Measurements from ENCODE around the gene STMN3. TPM values are rescaled to one million over a fixed set of nuclear protein-coding genes. Genes with fewer than 3 reads are reported as not detected.

STMN3 gene
- total RNA-seq, 1 experiment from 2014 or later, result 42.7 TPM

DNA sequence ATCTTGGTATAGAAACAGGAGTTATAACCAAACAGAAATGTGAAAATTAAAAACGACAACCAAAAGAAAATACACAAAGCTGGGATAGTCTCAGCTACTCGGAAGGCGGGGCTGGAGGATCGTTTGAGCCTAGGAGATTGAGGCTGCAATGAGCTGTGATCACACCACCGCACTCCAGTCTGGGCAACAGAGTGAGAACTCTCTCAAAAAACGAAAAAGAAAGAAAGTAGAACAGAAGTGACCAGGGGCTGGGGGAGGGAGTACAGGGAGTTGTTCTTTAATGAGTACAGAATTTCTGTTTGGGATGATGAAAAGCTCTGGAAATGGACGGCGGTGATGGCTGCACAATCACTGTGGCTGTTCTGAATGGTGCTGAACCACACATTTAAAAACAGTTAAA is 32.2 kb downstream of the STMN3 start:
- in situ Hi-C loops (cut with HindIII; ENCODE audit: low pct_unique_long_range_greater_than_20kb, low sequenced_read_pairs) (no loop called here), intact Hi-C loops (cut with micrococcal nuclease; ENCODE audit: unreplicated experiment) (no loop called here)
- no peaks in the 10 kb centered on the region for H3K36me3 ChIP-seq (ENCODE audit: control insufficient read depth, insufficient read depth, low read length)
- ChIA-PET POLR2A (interaction anchor here (0.6 kb wide), 1 partner anchor 16 kb away, joined by 5 read pairs; no protein-coding TSS in a partner anchor), CTCF (interaction anchor here (0.6 kb wide), 1 partner anchor 275 kb away, joined by 3 read pairs; no protein-coding TSS in a partner anchor)
- no peak for ATAC-seq
- peaks cover 3% of the 10 kb centered on the region; the same call in 1 of the 2 replicates for H3K4me1 ChIP-seq (ENCODE audit: control insufficient read depth, insufficient read depth, low read length)
- no TSS peak for BruUV-seq (replicated peaks)
- no peaks in the 10 kb centered on the region for H3K27me3 ChIP-seq (ENCODE audit: control insufficient read depth, insufficient read depth, low read length)
- H3K27ac ChIP-seq (ENCODE audit: low read length), result peak overlapping the region; percentile 31; the same call in 1 of the 2 replicates
- H3K9me3 ChIP-seq (ENCODE audit: control insufficient read depth, insufficient read depth, low read depth, low read length), result no peaks in the 10 kb centered on the region
- no peak for DNase-seq (ENCODE audit: low read depth, low spot score)
- TF ChIP-seq, protein P1, sequence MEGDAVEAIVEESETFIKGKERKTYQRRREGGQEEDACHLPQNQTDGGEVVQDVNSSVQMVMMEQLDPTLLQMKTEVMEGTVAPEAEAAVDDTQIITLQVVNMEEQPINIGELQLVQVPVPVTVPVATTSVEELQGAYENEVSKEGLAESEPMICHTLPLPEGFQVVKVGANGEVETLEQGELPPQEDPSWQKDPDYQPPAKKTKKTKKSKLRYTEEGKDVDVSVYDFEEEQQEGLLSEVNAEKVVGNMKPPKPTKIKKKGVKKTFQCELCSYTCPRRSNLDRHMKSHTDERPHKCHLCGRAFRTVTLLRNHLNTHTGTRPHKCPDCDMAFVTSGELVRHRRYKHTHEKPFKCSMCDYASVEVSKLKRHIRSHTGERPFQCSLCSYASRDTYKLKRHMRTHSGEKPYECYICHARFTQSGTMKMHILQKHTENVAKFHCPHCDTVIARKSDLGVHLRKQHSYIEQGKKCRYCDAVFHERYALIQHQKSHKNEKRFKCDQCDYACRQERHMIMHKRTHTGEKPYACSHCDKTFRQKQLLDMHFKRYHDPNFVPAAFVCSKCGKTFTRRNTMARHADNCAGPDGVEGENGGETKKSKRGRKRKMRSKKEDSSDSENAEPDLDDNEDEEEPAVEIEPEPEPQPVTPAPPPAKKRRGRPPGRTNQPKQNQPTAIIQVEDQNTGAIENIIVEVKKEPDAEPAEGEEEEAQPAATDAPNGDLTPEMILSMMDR (IDR thresholded peaks at IDR 0.05), result no peak
- H3K4me3 ChIP-seq (ENCODE audit: low read depth in 2 of 2, low read length in 2 of 2), result no peak overlapping the region

DNA sequence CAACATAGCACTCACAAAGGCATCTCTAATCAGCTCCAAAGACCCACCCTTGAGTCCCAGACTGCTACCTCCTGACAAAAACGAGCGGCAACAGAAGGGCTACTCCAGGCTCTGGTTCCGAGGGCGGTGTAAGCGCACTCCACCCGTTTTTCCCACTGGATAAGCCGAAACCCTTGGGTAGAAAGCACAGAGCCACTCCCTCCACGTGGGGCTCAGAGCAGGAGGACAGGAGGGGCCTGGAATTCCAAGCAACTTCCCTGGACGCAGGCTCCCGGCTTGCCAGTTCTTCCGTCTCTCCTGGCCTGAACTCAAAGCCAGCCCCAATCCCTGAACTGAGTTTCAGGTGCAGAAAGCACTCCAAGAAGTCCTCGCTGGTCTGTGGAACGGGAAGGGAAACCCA is 33.7 kb downstream of the STMN3 start:
- in situ Hi-C loops (cut with HindIII; ENCODE audit: low pct_unique_long_range_greater_than_20kb, low sequenced_read_pairs), result no loop called here
- Histone ChIP-seq H3K4me1 (ENCODE audit: control insufficient read depth, insufficient read depth, low read length) (peaks cover 3% of the 10 kb centered on the region; the same call in 1 of the 2 replicates), H3K27me3 (ENCODE audit: control insufficient read depth, insufficient read depth, low read length) (no peaks in the 10 kb centered on the region), H3K4me3 (ENCODE audit: low read depth in 2 of 2, low read length in 2 of 2) (no peak overlapping the region), H3K36me3 (ENCODE audit: control insufficient read depth, insufficient read depth, low read length) (no peaks in the 10 kb centered on the region), H3K9me3 (ENCODE audit: control insufficient read depth, insufficient read depth, low read depth, low read length) (no peaks in the 10 kb centered on the region), H3K27ac (ENCODE audit: low read length) (no peak overlapping the region)
- TF ChIP-seq, protein P2, sequence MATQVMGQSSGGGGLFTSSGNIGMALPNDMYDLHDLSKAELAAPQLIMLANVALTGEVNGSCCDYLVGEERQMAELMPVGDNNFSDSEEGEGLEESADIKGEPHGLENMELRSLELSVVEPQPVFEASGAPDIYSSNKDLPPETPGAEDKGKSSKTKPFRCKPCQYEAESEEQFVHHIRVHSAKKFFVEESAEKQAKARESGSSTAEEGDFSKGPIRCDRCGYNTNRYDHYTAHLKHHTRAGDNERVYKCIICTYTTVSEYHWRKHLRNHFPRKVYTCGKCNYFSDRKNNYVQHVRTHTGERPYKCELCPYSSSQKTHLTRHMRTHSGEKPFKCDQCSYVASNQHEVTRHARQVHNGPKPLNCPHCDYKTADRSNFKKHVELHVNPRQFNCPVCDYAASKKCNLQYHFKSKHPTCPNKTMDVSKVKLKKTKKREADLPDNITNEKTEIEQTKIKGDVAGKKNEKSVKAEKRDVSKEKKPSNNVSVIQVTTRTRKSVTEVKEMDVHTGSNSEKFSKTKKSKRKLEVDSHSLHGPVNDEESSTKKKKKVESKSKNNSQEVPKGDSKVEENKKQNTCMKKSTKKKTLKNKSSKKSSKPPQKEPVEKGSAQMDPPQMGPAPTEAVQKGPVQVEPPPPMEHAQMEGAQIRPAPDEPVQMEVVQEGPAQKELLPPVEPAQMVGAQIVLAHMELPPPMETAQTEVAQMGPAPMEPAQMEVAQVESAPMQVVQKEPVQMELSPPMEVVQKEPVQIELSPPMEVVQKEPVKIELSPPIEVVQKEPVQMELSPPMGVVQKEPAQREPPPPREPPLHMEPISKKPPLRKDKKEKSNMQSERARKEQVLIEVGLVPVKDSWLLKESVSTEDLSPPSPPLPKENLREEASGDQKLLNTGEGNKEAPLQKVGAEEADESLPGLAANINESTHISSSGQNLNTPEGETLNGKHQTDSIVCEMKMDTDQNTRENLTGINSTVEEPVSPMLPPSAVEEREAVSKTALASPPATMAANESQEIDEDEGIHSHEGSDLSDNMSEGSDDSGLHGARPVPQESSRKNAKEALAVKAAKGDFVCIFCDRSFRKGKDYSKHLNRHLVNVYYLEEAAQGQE (IDR thresholded peaks at IDR 0.05; ENCODE audit: insufficient read depth in 1 of 2, low read depth in 2 of 2, low read length in 1 of 2), result no peak
- TF ChIP-seq SIN3A (IDR thresholded peaks at IDR 0.05; ENCODE audit: borderline replicate concordance, insufficient read depth, low read depth, low read length) (no peak), POLR2AphosphoS5 (IDR thresholded peaks at IDR 0.05; ENCODE audit: low read depth, low read length) (no peak), TCF7L2 (IDR thresholded peaks at IDR 0.05; ENCODE audit: low read depth, low read length) (no peak)
- TF ChIP-seq, protein P1 (IDR thresholded peaks at IDR 0.05), result no peak
- ATAC-seq, result no peak
- DNase-seq (ENCODE audit: low read depth, low spot score), result no peak
- ChIA-PET POLR2A (no interaction called here), CTCF (no interaction called here)
- BruUV-seq (replicated peaks), result no TSS peak
- intact Hi-C loops (cut with micrococcal nuclease; ENCODE audit: unreplicated experiment), result no loop called here
